ENCODE measurements around the gene NPAS1.
A peak's percentile ranks its signal among the peaks of the same experiment; 100 is the strongest.

The NPAS1 gene

DNA sequence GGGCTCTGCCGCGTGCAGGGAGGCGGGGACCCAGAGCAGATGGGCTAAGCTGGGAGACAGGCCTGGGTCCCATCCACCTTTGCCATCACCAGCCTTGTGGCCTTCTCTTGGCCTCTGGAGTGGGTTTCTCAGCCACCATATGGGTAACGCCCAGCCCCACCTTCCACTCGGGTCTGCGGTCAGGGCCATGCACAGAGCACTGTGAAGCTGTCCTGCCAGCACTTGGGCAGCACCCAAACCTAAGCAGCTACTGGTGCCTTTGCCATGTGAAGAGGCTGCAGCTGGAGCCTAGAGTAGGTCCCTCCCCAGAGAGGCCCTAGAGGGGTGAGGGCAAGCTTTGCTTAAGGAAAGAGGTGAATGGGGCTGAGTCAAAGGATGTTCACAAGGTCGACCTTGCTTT is 24.1 kb upstream of the NPAS1 start:
- Histone ChIP-seq H3K4me3 (ENCODE audit: insufficient read depth in 1 of 2, low read depth in 1 of 2, low read length in 2 of 2) (no peak overlapping the region), H3K36me3 (ENCODE audit: control insufficient read depth in 1 of 2, insufficient read depth in 2 of 2, low read depth in 1 of 2, low read length in 2 of 2) (peaks cover 73 to 76% of the 10 kb centered on the region in 2 experiments), H2BK12ac (ENCODE audit: low read length in 2 of 2) (no peak overlapping the region), H3K27ac (ENCODE audit: low read length, poor library complexity, severe bottlenecking) (no peak overlapping the region), H3K4me1 (ENCODE audit: control insufficient read depth, insufficient read depth, low read depth, low read length) (peaks cover 9% of the 10 kb centered on the region), H3K23ac (ENCODE audit: low read length in 2 of 2) (no peak overlapping the region), H2BK5ac (ENCODE audit: low read depth, low read length, poor library complexity, severe bottlenecking) (no peak overlapping the region), H3K9ac (ENCODE audit: low read length) (no peak overlapping the region), H3K9me3 (ENCODE audit: control insufficient read depth, low read length) (no peaks in the 10 kb centered on the region), H2BK120ac (ENCODE audit: low read depth, low read length) (no peak overlapping the region), H3K18ac (ENCODE audit: low read depth in 1 of 2, low read length in 2 of 2) (no peak overlapping the region), H3K14ac (ENCODE audit: low read length in 2 of 2) (peak overlapping the region in 1 of 2 experiments; percentile 6), H4K8ac (ENCODE audit: low read length) (no peak overlapping the region), H3K27me3 (ENCODE audit: control insufficient read depth in 1 of 2, insufficient read depth in 1 of 2, low read length in 2 of 2) (no peaks in the 10 kb centered on the region), H3K4me2 (ENCODE audit: low read length, poor library complexity, severe bottlenecking) (no peak overlapping the region), H2BK15ac (ENCODE audit: low read depth, poor library complexity, severe bottlenecking) (peak overlapping the region; percentile 34), H3K79me1 (replicated peaks; ENCODE audit: low read length, poor library complexity, severe bottlenecking) (peaks cover 57% of the 10 kb centered on the region), H3K4ac (ENCODE audit: low read depth in 1 of 2, low read length in 2 of 2) (no peak overlapping the region), H2AK5ac (ENCODE audit: low read length, severe bottlenecking) (no peak overlapping the region), H2AFZ (ENCODE audit: low read depth, low read length) (no peak overlapping the region), H4K91ac (ENCODE audit: low read length) (no peak overlapping the region)
- 96% methylated on average over 7 of the region's 7 CpGs for WGBS
- no peak for DNase-seq

DNA sequence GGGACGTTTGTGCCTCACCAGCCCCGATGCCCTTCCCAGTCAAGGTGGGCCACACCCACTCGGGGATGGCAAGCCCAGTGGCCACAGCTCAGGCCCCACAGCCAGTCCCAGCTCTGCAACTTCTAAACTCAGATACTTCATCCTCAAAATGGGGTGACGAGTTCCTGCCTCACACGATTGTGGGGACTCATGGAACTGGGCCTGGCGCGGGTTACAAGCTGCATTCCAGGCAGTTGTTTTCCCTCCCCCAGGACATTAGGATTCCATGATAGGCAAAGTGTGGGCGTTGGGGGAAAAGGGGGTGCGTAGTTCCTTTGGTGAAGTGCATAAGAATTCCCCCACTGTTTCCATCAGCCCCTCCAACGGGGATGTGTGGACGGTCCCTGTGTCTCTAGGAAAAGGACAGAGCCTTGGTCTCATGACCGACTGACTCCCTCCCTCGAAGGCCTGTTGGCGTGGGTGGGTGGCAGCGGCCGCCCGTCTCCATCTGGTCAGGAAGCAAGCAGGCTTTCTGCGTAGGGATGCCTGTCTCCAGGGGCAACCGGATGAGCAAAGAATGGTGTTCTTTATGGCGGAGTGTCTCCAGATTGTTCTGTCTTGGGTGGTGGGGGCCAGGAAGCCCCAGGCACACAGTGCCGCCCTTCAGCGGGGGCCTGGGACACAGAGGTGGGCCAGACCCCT is 21.1 kb upstream of the NPAS1 start:
- Histone ChIP-seq H3K79me1 (replicated peaks; ENCODE audit: low read length, poor library complexity, severe bottlenecking) (peaks cover 59% of the 10 kb centered on the region), H2BK5ac (ENCODE audit: low read depth, low read length, poor library complexity, severe bottlenecking) (no peak overlapping the region), H3K14ac (ENCODE audit: low read length in 2 of 2) (no peak overlapping the region), H3K4ac (ENCODE audit: low read depth in 1 of 2, low read length in 2 of 2) (no peak overlapping the region), H3K36me3 (ENCODE audit: control insufficient read depth in 1 of 2, insufficient read depth in 2 of 2, low read depth in 1 of 2, low read length in 2 of 2) (peaks cover 63 to 87% of the 10 kb centered on the region in 2 experiments), H3K18ac (ENCODE audit: low read depth in 1 of 2, low read length in 2 of 2) (no peak overlapping the region), H3K27ac (ENCODE audit: low read length, poor library complexity, severe bottlenecking) (no peak overlapping the region), H3K23ac (ENCODE audit: low read length in 2 of 2) (no peak overlapping the region), H2BK12ac (ENCODE audit: low read length in 2 of 2) (no peak overlapping the region), H2AFZ (ENCODE audit: low read depth, low read length) (no peak overlapping the region), H4K91ac (ENCODE audit: low read length) (peak overlapping the region; percentile 28), H2AK5ac (ENCODE audit: low read length, severe bottlenecking) (no peak overlapping the region), H4K8ac (ENCODE audit: low read length) (no peak overlapping the region), H3K4me2 (ENCODE audit: low read length, poor library complexity, severe bottlenecking) (no peak overlapping the region), H3K9me3 (ENCODE audit: control insufficient read depth, low read length) (no peaks in the 10 kb centered on the region), H3K9ac (ENCODE audit: low read length) (no peak overlapping the region), H2BK15ac (ENCODE audit: low read depth, poor library complexity, severe bottlenecking) (no peak overlapping the region), H3K27me3 (ENCODE audit: control insufficient read depth in 1 of 2, insufficient read depth in 1 of 2, low read length in 2 of 2) (peaks cover 0 to 3% of the 10 kb centered on the region in 2 experiments), H3K4me3 (ENCODE audit: insufficient read depth in 1 of 2, low read depth in 1 of 2, low read length in 2 of 2) (no peak overlapping the region), H3K4me1 (ENCODE audit: control insufficient read depth, insufficient read depth, low read depth, low read length) (peaks cover 7% of the 10 kb centered on the region), H2BK120ac (ENCODE audit: low read depth, low read length) (no peak overlapping the region)
- DNase-seq: no peak
- WGBS: 95% methylated on average over 22 of the region's 22 CpGs

DNA sequence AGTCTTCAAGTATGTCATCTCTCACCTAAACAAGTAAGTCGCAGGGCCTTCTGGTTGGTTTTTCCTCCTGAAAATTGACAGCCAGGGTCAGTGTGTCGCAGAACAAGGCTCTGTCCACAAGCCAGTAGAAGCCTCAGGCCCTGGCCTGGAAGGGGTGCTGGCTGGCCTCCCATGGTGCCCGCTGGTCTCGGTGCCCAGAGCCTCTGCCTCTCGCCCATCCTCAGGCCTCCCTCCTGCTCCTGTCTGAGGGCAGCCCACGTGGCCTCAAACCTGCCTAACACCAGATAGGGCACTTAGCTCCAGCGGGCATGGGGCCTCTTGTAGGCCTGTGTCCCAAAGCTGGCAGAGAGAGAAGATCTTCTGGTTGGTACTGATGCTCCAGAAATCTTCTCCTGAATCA is 20.3 kb upstream of the NPAS1 start:
- Histone ChIP-seq H2BK15ac (ENCODE audit: low read depth, poor library complexity, severe bottlenecking) (no peak overlapping the region), H3K14ac (ENCODE audit: low read length in 2 of 2) (no peak overlapping the region), H2AK5ac (ENCODE audit: low read length, severe bottlenecking) (no peak overlapping the region), H2BK120ac (ENCODE audit: low read depth, low read length) (no peak overlapping the region), H2BK12ac (ENCODE audit: low read length in 2 of 2) (no peak overlapping the region), H4K8ac (ENCODE audit: low read length) (no peak overlapping the region), H2AFZ (ENCODE audit: low read depth, low read length) (no peak overlapping the region), H3K23ac (ENCODE audit: low read length in 2 of 2) (no peak overlapping the region), H3K18ac (ENCODE audit: low read depth in 1 of 2, low read length in 2 of 2) (no peak overlapping the region), H3K4me1 (ENCODE audit: control insufficient read depth, insufficient read depth, low read depth, low read length) (peaks cover 8% of the 10 kb centered on the region), H2BK5ac (ENCODE audit: low read depth, low read length, poor library complexity, severe bottlenecking) (no peak overlapping the region), H3K79me1 (replicated peaks; ENCODE audit: low read length, poor library complexity, severe bottlenecking) (peaks cover 57% of the 10 kb centered on the region), H4K91ac (ENCODE audit: low read length) (no peak overlapping the region), H3K9me3 (ENCODE audit: control insufficient read depth, low read length) (no peaks in the 10 kb centered on the region), H3K27me3 (ENCODE audit: control insufficient read depth in 1 of 2, insufficient read depth in 1 of 2, low read length in 2 of 2) (peaks cover 0 to 6% of the 10 kb centered on the region in 2 experiments), H3K4me3 (ENCODE audit: insufficient read depth in 1 of 2, low read depth in 1 of 2, low read length in 2 of 2) (no peak overlapping the region), H3K27ac (ENCODE audit: low read length, poor library complexity, severe bottlenecking) (no peak overlapping the region), H3K4me2 (ENCODE audit: low read length, poor library complexity, severe bottlenecking) (no peak overlapping the region), H3K36me3 (ENCODE audit: control insufficient read depth in 1 of 2, insufficient read depth in 2 of 2, low read depth in 1 of 2, low read length in 2 of 2) (peaks cover 55 to 86% of the 10 kb centered on the region in 2 experiments), H3K9ac (ENCODE audit: low read length) (no peak overlapping the region), H3K4ac (ENCODE audit: low read depth in 1 of 2, low read length in 2 of 2) (no peak overlapping the region)
- DNase-seq: no peak
- WGBS: 98% methylated on average over 6 of the region's 7 CpGs

DNA sequence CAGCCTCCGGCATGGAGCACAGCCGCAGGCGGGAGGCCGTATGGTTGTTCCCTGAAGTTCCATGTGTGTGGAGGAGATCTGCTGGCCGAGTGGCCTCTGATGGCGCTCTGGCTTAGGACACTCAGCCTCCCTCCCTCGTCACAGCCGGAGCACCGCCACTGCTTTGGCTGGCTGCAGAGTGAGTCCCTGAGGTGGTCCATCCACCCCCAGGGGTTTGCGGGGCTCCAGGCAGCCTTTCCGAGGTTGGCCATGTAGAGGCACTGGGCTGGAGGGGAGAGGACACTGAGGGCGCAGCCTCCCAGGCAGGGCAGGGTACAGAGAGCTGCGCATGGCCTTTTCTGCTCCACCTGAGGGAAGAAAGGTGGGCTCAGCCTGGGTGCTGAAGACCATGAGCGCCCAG is 19.8 kb upstream of the NPAS1 start:
- 98% methylated on average over 14 of the region's 14 CpGs for WGBS

More for the DNA sequence above, 19.8 kb upstream of the NPAS1 start:
- Histone ChIP-seq H2AK5ac (ENCODE audit: low read length, severe bottlenecking) (no peak overlapping the region), H4K8ac (ENCODE audit: low read length) (no peak overlapping the region), H3K9me3 (ENCODE audit: control insufficient read depth, low read length) (no peaks in the 10 kb centered on the region), H3K4me3 (ENCODE audit: insufficient read depth in 1 of 2, low read depth in 1 of 2, low read length in 2 of 2) (no peak overlapping the region), H2BK15ac (ENCODE audit: low read depth, poor library complexity, severe bottlenecking) (no peak overlapping the region), H3K18ac (ENCODE audit: low read depth in 1 of 2, low read length in 2 of 2) (no peak overlapping the region), H3K4me1 (ENCODE audit: control insufficient read depth, insufficient read depth, low read depth, low read length) (peaks cover 8% of the 10 kb centered on the region), H4K91ac (ENCODE audit: low read length) (no peak overlapping the region), H2BK5ac (ENCODE audit: low read depth, low read length, poor library complexity, severe bottlenecking) (no peak overlapping the region), H2AFZ (ENCODE audit: low read depth, low read length) (no peak overlapping the region), H3K79me1 (replicated peaks; ENCODE audit: low read length, poor library complexity, severe bottlenecking) (peaks cover 52% of the 10 kb centered on the region), H3K36me3 (ENCODE audit: control insufficient read depth in 1 of 2, insufficient read depth in 2 of 2, low read depth in 1 of 2, low read length in 2 of 2) (peaks cover 50 to 81% of the 10 kb centered on the region in 2 experiments), H3K9ac (ENCODE audit: low read length) (no peak overlapping the region), H3K23ac (ENCODE audit: low read length in 2 of 2) (no peak overlapping the region), H3K4ac (ENCODE audit: low read depth in 1 of 2, low read length in 2 of 2) (no peak overlapping the region), H2BK120ac (ENCODE audit: low read depth, low read length) (no peak overlapping the region), H3K27me3 (ENCODE audit: control insufficient read depth in 1 of 2, insufficient read depth in 1 of 2, low read length in 2 of 2) (peaks cover 0 to 8% of the 10 kb centered on the region in 2 experiments), H2BK12ac (ENCODE audit: low read length in 2 of 2) (no peak overlapping the region), H3K14ac (ENCODE audit: low read length in 2 of 2) (no peak overlapping the region), H3K27ac (ENCODE audit: low read length, poor library complexity, severe bottlenecking) (no peak overlapping the region), H3K4me2 (ENCODE audit: low read length, poor library complexity, severe bottlenecking) (no peak overlapping the region)
- DNase-seq: no peak

Data from mesenchymal stem cell (in vitro differentiated cells and primary cell).